ENCODE measurements around the gene PLEKHA7.
"Not testable (repeated sequence)": the region's sequence is repeated elsewhere in the genome, so short reads cannot be mapped to it uniquely, and the experiment has no call there.

Gene PLEKHA7

GRCh38 chr11:16921668-16922067 lies 92.5 kb downstream of the PLEKHA7 start:
- FAIRE-seq: no peak

GRCh38 chr11:16921019-16921418 lies 93.2 kb downstream of the PLEKHA7 start:
- FAIRE-seq: no peak
- DNase-seq (ENCODE audit: insufficient read length, low spot score): no peak
- TF ChIP-seq CTCF (IDR thresholded peaks at IDR 0.05; ENCODE audit: insufficient read depth, missing control alignments): no peak

More at GRCh38 chr11:16921668-16922067, 92.5 kb downstream of the PLEKHA7 start:
- no peak for TF ChIP-seq CTCF (IDR thresholded peaks at IDR 0.05; ENCODE audit: insufficient read depth, missing control alignments)
- DNase-seq (ENCODE audit: insufficient read length, low spot score): no peak

GRCh38 chr11:16920559-16920958 lies 93.7 kb downstream of the PLEKHA7 start:
- no peak for TF ChIP-seq CTCF (IDR thresholded peaks at IDR 0.05; ENCODE audit: insufficient read depth, missing control alignments)
- no peak for FAIRE-seq

GRCh38 chr11:16918543-16919182 lies 95.6 kb downstream of the PLEKHA7 start:
- not testable (repeated sequence) for FAIRE-seq; DNase-seq (ENCODE audit: insufficient read length, low spot score)

More at GRCh38 chr11:16920559-16920958, 93.7 kb downstream of the PLEKHA7 start:
- no peak for DNase-seq (ENCODE audit: insufficient read length, low spot score)

- DNase-seq (ENCODE audit: insufficient read length, low spot score): no peak
- no peak for FAIRE-seq
- no peak for TF ChIP-seq CTCF (IDR thresholded peaks at IDR 0.05; ENCODE audit: insufficient read depth, missing control alignments)
These were observed 96.3 kb downstream of the PLEKHA7 start for GRCh38 chr11:16917941-16918340.

- no peak for DNase-seq (ENCODE audit: insufficient read length, low spot score)
- no peak for TF ChIP-seq CTCF (IDR thresholded peaks at IDR 0.05; ENCODE audit: insufficient read depth, missing control alignments)
- no peak for FAIRE-seq
These were observed 101.5 kb downstream of the PLEKHA7 start for GRCh38 chr11:16912692-16913111.

- FAIRE-seq (no peak), DNase-seq (ENCODE audit: insufficient read length, low spot score) (no peak)
- no peak for TF ChIP-seq CTCF (IDR thresholded peaks at IDR 0.05; ENCODE audit: insufficient read depth, missing control alignments)
These were observed 102.6 kb downstream of the PLEKHA7 start for GRCh38 chr11:16911658-16912057.
